Activated T-cell treated with anti-CD3 and anti-CD28 coated beads, Interleukin-2, amount 50 U/mL, for 1 hour (primary cell): ENCODE measurements around the gene TTC8.
"Not testable (repeated sequence)": the region's sequence is repeated elsewhere in the genome, so short reads cannot be mapped to it uniquely, and the experiment has no call there.

Experiments used
- DNase-seq: peaks from one replicate; pipeline ENCODE4 v3.0.0-alpha.2; 2020

The TTC8 gene

GRCh38 chr14:88825503-88825902, 1.1 kb downstream of the TTC8 start:
- no peak for DNase-seq

DNA sequence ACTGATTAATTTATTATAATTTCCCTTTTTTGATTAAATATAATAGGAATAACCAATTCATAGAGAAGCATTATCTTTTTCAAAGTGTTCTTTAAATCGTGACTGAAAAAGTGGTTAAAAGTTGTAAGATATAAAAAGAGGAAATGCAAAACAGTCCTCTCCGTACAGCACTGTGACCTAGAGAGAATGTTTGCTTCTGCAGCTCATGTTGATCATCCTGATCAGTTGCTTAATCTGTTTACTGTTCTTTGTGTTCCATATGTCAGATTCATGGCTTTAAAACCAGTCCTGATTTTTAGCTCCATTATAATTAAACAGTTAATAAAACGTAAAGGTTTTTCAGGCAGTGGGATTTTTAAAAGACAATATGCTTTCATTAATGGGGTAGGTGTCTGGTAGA, 4.7 kb downstream of the TTC8 start:
- DNase-seq: no peak

DNA sequence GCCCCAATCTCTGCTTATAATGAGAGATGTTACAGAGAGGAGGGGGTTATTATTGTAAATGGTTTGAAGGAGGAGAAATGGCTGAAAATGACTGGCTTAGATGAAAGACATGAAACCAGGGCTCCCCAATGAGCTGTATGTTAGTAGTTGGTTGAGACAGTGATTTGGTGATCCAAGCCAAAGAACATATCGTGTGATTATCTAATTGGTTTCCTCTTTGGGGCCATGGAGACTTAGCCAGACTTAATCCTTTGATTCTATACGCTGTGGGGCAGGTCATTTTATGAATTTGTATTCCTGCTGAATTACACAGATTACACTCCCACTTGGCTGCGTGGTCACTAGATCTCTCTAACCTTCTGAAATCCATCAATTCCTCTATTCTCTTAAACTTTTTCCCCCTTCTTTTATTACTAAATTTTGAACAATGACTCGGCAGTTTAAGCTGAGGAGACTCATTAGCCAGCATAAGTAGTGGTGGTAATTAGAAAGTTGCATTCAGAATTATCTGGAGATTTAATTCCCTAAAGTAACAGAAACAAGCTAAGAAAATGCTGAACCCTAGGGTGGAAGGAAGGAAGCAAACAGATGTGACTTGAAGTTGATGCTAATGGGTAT, 5.3 kb downstream of the TTC8 start:
- no peak for DNase-seq

DNA sequence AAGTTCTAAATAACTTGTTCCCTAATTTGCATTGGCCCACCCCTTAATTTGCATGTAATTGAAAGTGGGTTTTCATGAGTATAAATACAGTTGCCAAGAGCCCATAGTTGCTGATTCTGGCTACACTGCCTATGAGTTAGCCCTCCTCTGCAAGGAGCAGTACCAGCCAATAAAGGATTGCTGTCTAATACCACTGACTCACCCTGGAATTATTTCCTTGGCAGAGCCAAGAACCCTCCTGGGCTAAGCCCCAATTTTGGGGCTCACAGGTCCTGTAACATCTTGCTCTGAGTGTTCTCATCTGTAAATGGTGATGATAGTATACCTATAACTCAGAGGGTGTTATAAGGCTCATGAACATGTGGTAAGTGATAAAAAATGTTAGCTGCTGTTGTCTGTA, 6.8 kb downstream of the TTC8 start:
- DNase-seq: no peak

- no peak for DNase-seq
Observed at GRCh38 chr14:88834883-88835431, 10.5 kb downstream of the TTC8 start.

DNA sequence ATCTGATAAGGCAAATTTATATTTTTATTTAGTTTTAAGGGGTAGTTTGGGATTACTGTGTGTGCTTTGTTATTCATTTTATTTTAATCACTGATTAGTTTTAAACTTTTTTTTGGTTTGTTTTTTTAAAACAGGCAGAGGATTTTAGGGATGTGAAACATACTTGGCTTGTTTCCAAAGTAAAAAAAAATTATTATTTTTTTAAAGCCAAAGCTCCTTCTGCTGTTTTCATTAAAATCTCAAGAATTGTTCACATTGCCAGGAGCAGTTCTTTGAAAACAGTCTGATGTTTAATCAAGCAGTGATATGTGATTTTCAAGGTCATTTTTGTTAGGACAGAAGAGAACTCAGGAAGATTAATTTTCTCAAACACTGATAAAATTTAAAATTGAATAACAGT, 11.2 kb downstream of the TTC8 start:
- DNase-seq: no peak

DNA sequence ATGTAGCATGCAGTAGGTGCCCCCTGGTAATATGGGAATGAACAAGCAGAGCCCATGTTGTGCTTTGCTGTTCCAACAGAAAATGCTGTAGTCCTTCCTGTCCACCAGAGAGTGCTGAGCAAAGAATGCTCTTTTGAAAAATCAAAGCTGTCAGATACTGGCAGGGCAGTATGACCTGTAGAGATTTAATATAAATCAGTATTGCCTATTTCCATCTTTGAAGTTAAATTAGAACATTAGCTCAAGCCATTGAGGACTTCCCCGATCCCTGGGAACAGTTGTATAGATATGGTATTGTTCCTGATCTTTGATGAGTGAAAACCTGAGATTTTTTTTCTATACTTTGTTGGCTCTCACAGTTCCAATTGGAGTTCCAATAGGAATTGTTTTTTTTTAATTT, 13.0 kb downstream of the TTC8 start:
- no peak for DNase-seq

- no peak for DNase-seq
Observed at GRCh38 chr14:88838015-88838414, 13.6 kb downstream of the TTC8 start.

DNA sequence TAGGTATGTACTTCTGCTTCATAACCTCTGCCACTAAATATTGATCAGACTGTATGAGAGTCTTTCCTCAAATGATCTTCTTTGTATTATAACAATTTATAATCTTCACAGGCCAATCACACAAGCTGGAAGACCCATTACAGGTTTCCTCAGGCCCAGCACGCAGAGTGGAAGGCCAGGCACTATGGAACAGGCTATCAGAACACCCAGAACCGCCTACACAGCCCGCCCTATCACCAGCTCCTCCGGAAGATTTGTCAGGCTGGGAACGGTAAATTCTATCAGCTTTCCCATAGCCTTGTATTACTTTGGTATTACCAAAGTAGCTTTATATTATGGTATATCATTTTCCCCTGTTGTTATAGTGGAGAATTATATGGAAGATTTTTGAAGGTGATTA, 16.5 kb downstream of the TTC8 start:
- DNase-seq: no peak

- no peak for DNase-seq
Observed at GRCh38 chr14:88841741-88842140, 17.3 kb downstream of the TTC8 start.

DNA sequence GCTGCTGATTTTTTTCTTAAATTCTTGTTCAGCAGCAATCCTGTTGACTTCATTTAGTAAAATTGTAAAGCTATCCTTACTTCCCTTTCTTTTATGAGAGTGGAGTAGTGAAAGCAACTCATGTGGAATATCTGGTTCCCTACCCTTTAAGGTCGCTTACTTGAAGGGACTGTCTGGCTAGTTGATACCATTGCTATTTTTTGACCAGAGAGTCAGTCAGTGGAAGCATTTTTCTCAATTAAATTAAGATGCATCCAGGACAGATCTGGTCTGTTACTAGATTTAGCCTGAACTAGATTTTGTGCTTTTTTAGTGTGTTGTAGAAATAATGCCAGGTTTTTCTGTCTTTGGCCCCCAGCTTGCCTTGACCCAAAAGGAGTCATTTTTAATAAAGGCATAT, 18.0 kb downstream of the TTC8 start:
- DNase-seq: no peak

DNA sequence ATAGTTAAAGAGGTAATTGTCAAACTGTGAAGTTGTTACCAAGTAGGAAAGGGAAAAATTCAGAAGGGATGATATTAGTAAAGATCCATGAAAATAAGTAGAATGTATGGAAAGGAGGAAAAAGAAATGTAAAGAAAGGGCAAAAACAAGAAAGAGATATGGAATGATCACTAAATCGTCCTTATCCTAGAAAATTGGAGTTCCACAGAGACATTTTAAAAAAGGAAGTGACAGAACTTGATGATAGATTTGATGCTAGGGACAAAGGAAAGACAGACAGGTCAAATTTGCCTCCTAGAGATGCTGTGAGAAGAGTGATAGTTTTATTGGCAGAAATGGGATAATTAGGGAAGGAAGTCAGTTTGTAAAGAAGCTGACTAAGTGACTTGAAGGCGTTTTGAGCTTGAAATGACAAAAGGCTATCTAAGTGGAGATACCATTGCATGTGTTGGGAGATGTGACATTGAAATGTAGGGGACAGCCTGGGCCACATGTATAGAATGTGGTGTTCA, 20.6 kb downstream of the TTC8 start:
- DNase-seq: no peak

GRCh38 chr14:88848571-88848970, 24.1 kb downstream of the TTC8 start:
- DNase-seq: no peak

DNA sequence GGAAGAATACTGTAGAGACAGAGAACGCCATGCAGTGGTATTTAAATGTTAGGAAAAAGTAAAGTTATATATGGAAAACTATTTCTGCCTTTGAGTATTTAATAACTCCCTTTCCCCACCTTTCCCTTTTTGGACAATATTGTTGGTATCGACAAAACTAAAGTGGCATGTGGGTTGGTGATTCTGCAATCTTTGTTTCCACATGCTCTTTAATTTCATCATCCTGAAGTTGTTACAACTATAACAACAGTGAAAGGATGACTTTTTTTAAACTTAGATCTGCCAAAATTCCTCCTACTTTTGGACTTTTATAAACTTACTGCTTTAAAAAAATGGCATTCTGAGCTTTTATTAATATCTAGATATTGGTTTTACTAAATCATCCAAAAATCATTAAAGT, 25.3 kb downstream of the TTC8 start:
- no peak for DNase-seq

DNA sequence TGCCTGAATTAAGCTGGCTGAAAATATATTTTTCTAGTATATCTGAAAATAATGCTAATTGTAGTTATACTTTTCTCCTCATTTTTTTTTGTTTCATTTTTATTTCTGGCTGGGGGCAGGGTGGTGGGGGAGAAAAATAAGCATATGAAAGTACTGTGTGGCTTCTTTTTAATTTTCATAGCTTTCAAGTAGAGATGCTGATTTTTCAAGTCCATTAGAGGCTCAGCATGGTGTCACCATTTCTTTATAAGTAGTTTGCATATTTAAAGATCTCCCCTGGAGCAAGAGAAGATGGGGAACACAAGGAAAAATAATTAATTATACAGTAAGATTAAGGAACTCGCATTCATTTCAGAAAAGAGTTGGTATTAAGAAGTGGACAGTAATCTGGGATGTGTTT, 27.1 kb downstream of the TTC8 start:
- no peak for DNase-seq

DNA sequence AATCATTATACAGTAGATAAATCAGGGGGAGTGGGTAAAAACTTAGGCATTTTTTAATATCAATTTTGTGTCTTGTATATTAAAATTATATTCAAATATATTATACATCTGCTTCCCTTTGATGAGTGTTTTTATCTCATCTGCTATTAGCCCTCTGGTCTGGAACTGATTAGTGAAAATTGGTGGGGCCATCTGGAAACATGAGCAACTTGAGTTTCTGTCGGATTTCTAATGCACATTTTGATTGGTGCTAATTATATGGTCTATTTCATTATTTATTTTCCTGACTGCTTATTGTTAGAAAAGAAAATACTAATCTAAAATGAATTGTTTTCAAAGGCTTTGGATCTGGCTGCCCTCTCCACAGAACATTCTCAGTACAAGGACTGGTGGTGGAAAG, 28.2 kb downstream of the TTC8 start:
- no peak for DNase-seq

- no peak for DNase-seq
Observed at GRCh38 chr14:88853129-88853528, 28.7 kb downstream of the TTC8 start.

GRCh38 chr14:88856786-88857366, 32.4 kb downstream of the TTC8 start:
- DNase-seq: no peak

DNA sequence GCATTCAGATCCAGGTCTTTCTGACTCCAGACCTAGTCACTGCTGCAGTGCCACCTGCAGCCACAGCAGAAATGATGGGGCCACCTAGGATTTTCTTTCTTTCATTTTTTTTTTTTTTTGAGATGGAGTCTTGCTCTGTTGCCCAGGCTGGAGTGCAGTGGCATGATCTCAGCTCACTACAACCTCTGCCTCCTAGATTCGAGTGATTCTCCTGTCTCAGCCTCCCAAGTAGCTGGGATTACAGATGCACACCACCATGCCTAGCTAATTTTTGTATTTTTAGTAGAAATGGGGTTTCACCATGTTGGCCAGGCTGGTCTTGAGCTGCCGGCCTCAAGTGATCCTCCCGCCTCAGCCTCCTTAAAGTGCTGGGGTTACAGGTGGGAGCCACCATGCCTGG, 33.4 kb downstream of the TTC8 start:
- DNase-seq: not testable (repeated sequence)

DNA sequence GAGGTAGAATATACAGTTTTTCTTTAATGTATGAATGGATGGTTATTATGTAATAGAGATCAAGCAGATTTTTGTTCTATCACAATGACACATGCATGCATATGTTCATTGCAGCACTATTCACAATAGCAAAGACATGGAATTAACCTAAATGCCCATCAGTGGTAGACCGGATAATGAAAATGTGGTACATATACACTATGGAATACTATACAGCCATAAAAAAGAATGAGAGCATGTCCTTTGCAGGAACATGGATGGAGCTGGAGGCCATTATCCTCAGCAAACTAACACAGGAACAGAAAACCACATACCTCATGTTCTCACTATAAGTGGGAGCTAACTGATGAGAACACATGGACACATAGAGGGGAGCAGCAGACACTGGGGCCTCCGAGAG, 34.7 kb downstream of the TTC8 start:
- not testable (repeated sequence) for DNase-seq

GRCh38 chr14:88863167-88863566, 38.7 kb downstream of the TTC8 start:
- no peak for DNase-seq

- DNase-seq: no peak
Observed at GRCh38 chr14:88864198-88864597, 39.7 kb downstream of the TTC8 start.

DNA sequence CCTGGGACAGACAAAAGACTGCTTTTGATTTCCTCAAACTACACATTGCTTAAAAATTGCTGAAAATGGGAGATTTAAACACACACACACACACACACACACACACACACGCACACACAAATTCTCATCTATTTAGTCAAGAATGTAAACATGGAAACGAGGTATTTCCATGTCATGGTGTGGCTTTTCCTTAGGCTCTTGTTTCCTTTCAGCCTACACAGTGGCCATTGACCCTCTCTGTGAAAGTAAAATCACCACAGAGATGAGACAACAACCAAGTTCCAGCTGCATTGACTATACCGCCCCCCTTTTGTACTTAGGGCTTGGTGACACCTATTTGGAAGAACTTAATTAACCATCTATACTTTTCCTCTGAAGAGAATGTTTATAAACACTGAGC, 41.9 kb downstream of the TTC8 start:
- no peak for DNase-seq

DNA sequence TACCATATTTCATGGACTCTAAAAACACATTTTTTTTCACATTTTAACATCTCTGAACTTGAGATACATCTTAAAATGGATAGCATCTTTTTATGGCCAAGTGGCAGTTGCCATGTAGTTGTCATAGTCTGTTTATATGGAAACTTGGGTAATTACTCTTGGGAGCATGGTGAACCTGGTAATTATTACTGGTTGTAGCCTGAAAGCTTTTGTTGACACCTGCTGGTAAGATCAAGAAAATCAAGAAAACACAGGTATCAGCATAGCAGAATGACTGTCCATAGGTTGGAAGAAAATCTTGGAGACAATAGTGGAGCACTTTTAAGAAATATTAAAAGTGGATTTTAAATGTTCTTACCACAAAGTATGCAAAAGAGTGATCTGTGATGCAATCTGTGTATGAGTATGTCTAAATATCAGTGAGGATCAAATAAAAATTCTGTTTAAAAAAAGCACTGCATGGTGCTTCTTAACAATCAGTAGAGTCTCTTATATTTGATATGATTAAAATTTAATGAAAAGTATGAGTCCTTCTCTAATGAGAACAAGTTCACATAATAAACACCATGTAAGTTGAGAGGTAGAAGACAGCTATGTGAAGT, 44.2 kb downstream of the TTC8 start:
- no peak for DNase-seq
